ENCODE data around the gene TPRG1L. TPM values are rescaled to one million over a fixed set of nuclear protein-coding genes. Genes with fewer than 3 reads are reported as not detected.

Gene TPRG1L
- total RNA-seq, 1 donor from 2014 or later = 54.0 TPM

DNA sequence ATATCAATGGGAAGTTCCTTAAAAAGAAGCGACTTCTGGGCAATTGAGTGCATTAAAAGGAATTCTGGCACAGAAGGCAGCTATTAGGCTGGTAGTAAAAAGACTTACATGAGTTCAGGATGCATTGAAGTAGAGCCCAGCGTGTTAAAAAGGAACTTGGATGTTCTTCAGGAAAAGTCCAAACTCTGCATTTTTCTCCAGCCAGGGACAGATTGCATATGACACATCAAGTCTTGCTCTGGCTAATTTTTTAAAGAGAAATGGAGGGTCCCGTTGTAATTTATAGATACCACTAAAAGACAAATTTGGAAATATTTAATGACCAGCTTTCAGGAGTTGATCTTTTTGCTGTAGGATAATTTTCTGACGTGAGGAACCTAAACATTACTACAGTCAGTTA lies 1.2 kb downstream of the TPRG1L start:
- intact Hi-C loops (cut with micrococcal nuclease) = no loop called here
- peak overlapping the region; percentile 91 for H3K27ac ChIP-seq (replicated peaks)
- no peaks in the 10 kb centered on the region for H3K9me3 ChIP-seq (replicated peaks)
- H3K27me3 ChIP-seq (ENCODE audit: low read depth) = no peaks in the 10 kb centered on the region
- TF ChIP-seq, protein P1, sequence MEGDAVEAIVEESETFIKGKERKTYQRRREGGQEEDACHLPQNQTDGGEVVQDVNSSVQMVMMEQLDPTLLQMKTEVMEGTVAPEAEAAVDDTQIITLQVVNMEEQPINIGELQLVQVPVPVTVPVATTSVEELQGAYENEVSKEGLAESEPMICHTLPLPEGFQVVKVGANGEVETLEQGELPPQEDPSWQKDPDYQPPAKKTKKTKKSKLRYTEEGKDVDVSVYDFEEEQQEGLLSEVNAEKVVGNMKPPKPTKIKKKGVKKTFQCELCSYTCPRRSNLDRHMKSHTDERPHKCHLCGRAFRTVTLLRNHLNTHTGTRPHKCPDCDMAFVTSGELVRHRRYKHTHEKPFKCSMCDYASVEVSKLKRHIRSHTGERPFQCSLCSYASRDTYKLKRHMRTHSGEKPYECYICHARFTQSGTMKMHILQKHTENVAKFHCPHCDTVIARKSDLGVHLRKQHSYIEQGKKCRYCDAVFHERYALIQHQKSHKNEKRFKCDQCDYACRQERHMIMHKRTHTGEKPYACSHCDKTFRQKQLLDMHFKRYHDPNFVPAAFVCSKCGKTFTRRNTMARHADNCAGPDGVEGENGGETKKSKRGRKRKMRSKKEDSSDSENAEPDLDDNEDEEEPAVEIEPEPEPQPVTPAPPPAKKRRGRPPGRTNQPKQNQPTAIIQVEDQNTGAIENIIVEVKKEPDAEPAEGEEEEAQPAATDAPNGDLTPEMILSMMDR (IDR thresholded peaks at IDR 0.05; ENCODE audit: borderline replicate concordance) = no peak
- peaks cover 40% of the 10 kb centered on the region for H3K36me3 ChIP-seq
- peaks cover 42% of the 10 kb centered on the region for H3K4me1 ChIP-seq
- no peak for DNase-seq
- peak overlapping the region; percentile 99 for H3K4me3 ChIP-seq

DNA sequence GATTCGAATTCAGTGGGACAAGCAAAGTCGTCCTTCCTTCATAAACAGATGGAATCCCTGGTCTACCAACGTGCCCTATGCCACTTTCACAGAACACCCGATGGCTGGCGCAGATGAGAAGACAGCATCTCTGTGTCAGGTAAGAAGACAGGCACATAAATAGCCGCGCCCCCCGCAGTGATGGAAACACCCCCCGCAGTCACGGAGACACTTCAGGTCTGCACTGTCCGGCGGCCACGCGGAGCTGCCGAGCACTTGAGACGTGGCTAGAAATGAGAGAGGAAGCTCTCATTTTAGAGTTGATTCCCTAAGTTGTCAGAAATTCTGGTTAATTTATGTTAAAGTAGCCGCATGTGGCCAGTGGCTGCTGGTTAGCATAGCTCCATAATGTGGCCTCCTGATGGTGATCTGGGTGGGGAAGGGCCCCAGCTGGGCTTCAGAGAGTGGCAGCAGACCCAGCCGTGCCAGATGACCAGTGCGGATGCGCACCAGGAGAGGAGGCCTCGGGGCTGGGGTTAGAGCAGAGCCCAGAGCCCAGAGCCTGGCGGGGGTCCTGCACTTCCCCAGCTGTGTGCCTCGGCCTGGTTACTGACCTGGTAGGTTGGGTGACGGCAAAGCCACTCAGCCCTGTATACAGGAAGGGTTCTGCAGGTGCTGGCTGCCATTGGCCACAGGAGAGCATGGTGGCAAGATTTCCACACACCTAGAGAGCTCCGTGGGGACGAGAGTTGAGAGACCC lies 2.9 kb downstream of the TPRG1L start:
- Histone ChIP-seq H3K4me3 (no peak overlapping the region), H3K4me1 (peaks cover 39% of the 10 kb centered on the region), H3K36me3 (peaks cover 56% of the 10 kb centered on the region), H3K27ac (replicated peaks) (no peak overlapping the region), H3K27me3 (ENCODE audit: low read depth) (no peaks in the 10 kb centered on the region), H3K9me3 (replicated peaks) (no peaks in the 10 kb centered on the region)
- TF ChIP-seq, protein P1 (IDR thresholded peaks at IDR 0.05; ENCODE audit: borderline replicate concordance) = no peak
- intact Hi-C loops (cut with micrococcal nuclease) = no loop called here
- no peak for DNase-seq

DNA sequence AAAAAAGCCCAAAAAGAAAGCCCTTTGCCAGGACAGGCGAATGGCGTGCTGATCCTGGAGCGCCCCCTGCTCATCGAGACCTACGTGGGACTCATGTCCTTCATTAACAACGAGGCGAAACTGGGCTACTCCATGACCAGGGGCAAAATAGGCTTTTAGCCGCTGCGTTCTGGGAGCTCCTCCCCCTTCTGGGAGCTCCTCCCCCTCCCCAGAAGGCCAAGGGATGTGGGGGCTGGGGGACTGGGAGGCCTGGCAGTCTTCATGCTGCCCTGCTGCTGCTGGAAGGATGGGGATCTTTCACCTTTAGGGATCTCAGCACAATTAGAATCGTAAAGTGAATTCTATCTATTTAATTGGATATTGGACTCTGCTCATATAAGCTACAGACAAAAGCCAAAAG lies 3.6 kb downstream of the TPRG1L start:
- DNase-seq = no peak
- H3K4me1 ChIP-seq = peaks cover 31% of the 10 kb centered on the region
- H3K36me3 ChIP-seq = peaks cover 64% of the 10 kb centered on the region
- H3K27ac ChIP-seq (replicated peaks) = no peak overlapping the region
- no peaks in the 10 kb centered on the region for H3K27me3 ChIP-seq (ENCODE audit: low read depth)
- intact Hi-C loops (cut with micrococcal nuclease) = no loop called here
- TF ChIP-seq, protein P1 (IDR thresholded peaks at IDR 0.05; ENCODE audit: borderline replicate concordance) = no peak
- no peaks in the 10 kb centered on the region for H3K9me3 ChIP-seq (replicated peaks)
- H3K4me3 ChIP-seq = no peak overlapping the region

DNA sequence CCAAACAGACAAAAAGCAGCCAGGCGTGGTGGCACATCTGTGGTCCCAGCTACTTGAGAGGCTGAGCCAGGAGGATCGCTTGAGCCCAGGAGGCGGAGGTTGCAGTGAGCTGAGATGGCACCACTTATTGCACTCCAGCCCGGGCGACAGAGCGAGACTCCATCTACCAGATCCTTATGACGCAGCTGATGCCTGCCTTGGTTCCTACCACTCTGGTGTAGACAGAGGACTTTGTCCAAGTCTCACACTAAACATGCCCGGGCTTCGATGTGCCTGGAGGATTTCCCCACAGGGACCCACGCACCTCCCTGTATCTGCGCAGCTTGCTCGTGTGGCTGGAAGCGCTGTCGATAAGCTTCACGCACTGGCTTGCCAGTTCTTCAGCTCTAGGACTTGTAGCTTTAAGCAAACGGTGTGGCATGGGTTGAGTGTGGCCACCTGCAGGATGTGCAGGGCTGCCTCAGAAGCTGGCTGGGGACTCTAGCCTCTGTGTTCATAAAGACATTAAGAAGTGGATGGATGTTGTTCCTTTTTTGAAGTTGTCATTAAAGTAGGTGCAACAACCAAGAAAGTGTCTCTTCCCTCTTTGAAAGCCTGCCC lies 4.8 kb downstream of the TPRG1L start:
- no peak overlapping the region for H3K4me3 ChIP-seq
- no peaks in the 10 kb centered on the region for H3K9me3 ChIP-seq (replicated peaks)
- no peak overlapping the region for H3K27ac ChIP-seq (replicated peaks)
- intact Hi-C loops (cut with micrococcal nuclease) = no loop called here
- H3K36me3 ChIP-seq = peaks cover 76% of the 10 kb centered on the region
- no peak for DNase-seq
- no peaks in the 10 kb centered on the region for H3K27me3 ChIP-seq (ENCODE audit: low read depth)
- peaks cover 20% of the 10 kb centered on the region for H3K4me1 ChIP-seq
- TF ChIP-seq, protein P1 (IDR thresholded peaks at IDR 0.05; ENCODE audit: borderline replicate concordance) = no peak

DNA sequence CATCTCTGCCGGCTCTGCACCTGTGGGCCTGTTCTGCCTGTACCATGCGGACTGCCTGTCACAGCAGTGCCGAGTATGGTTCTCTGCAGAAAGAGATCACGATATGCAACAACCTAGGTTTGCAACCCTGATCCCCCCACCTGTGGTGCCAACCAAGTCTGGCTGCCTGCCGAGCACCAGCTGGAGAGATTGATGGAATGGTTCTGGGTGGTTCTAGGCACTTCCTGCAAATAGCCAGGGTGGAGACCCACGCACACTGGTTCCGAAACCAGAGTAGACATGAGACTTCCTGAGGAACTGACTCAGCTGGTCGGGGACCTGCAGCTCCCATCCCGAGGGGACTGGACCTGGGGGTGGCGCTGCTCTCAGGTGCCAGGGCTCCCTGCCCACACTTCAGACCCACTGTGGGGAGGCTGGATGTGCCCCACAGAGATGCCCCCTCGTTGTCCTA lies 5.4 kb downstream of the TPRG1L start:
- no peak for DNase-seq
- H3K4me3 ChIP-seq = no peak overlapping the region
- peaks cover 81% of the 10 kb centered on the region for H3K36me3 ChIP-seq
- H3K4me1 ChIP-seq = peaks cover 17% of the 10 kb centered on the region
- TF ChIP-seq, protein P1 (IDR thresholded peaks at IDR 0.05; ENCODE audit: borderline replicate concordance) = no peak
- no peaks in the 10 kb centered on the region for H3K27me3 ChIP-seq (ENCODE audit: low read depth)
- intact Hi-C loops (cut with micrococcal nuclease) = no loop called here
- H3K9me3 ChIP-seq (replicated peaks) = no peaks in the 10 kb centered on the region
- H3K27ac ChIP-seq (replicated peaks) = no peak overlapping the region
